Measurements from ENCODE around the gene CD96. TPM values are rescaled to one million over a fixed set of nuclear protein-coding genes. Genes with fewer than 3 reads are reported as not detected.

CD96 gene
- total RNA-seq, 1 donor from 2014 or later, result 0.32 TPM

DNA sequence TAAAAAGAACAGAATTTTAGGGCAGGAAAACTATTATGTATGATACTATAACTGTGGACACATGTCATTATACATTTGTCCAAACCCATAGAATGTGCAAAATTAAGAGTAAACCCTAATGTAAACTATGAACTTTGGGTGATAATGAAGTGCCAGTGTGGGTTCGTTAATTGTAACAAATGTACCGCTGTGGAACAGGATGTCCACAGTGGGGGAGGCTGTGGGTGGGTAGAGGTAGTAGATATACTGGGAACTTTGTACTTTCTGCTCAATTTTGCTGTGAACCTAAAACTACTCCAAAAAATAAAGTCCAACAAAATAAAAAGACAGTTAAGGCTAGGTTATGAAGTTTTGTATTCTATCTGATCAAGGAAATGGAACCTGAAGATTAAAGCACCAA is 24.8 kb downstream of the CD96 start:
- DNase-seq (ENCODE audit: low spot score in 2 of 2), result no peak
- intact Hi-C loops (cut with DNase I), result no loop called here
- H3K36me3 ChIP-seq, result no peaks in the 10 kb centered on the region
- TF ChIP-seq, protein P1, sequence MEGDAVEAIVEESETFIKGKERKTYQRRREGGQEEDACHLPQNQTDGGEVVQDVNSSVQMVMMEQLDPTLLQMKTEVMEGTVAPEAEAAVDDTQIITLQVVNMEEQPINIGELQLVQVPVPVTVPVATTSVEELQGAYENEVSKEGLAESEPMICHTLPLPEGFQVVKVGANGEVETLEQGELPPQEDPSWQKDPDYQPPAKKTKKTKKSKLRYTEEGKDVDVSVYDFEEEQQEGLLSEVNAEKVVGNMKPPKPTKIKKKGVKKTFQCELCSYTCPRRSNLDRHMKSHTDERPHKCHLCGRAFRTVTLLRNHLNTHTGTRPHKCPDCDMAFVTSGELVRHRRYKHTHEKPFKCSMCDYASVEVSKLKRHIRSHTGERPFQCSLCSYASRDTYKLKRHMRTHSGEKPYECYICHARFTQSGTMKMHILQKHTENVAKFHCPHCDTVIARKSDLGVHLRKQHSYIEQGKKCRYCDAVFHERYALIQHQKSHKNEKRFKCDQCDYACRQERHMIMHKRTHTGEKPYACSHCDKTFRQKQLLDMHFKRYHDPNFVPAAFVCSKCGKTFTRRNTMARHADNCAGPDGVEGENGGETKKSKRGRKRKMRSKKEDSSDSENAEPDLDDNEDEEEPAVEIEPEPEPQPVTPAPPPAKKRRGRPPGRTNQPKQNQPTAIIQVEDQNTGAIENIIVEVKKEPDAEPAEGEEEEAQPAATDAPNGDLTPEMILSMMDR (IDR thresholded peaks at IDR 0.05), result no peak
- H3K27ac ChIP-seq, result no peak overlapping the region
- no peaks in the 10 kb centered on the region for H3K27me3 ChIP-seq
- no peaks in the 10 kb centered on the region for H3K9me3 ChIP-seq
- H3K4me3 ChIP-seq, result no peak overlapping the region
- no peaks in the 10 kb centered on the region for H3K4me1 ChIP-seq

DNA sequence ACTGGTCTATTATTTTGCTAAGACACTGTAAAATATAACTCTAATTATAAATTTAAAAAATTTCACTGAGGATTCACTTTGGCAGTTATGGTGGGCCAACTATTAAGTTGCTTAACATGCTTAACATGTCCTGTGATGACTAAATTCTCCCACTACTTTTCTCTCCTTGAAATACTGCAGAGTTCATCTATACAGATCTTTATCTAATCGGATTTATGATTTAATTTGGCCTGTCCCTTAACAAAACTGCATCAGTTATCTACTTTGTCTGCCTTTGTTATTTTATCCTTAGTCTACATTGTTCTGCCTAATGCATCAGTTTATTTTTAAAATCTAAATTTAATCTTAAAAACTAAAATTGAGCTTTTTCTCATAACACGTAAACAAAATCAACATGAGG is 26.4 kb downstream of the CD96 start:
- Histone ChIP-seq H3K9me3 (no peaks in the 10 kb centered on the region), H3K27me3 (no peaks in the 10 kb centered on the region), H3K27ac (no peak overlapping the region), H3K4me3 (no peak overlapping the region), H3K4me1 (no peaks in the 10 kb centered on the region), H3K36me3 (no peaks in the 10 kb centered on the region)
- DNase-seq (ENCODE audit: low spot score in 2 of 2), result no peak
- TF ChIP-seq, protein P1 (IDR thresholded peaks at IDR 0.05), result no peak
- intact Hi-C loops (cut with DNase I), result no loop called here

DNA sequence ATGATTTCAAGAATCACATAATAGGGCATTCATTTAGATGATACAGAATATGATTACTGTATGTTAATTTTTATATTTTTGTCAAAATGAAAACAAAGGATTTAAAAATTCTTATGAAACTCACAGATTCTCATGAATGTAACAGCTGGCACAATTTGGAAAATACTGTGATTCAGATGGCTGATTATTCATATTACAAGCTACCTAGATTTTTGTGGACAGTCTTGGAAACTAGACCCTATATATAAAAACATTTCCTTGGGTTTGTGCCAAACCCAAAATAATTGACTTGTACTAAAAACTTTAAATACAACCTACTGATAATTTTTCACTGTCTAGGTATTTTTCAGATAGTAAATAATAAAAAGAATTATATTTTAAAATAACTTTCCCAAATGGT is 26.9 kb downstream of the CD96 start:
- TF ChIP-seq, protein P1 (IDR thresholded peaks at IDR 0.05), result no peak
- Histone ChIP-seq H3K27me3 (no peaks in the 10 kb centered on the region), H3K4me3 (no peak overlapping the region), H3K27ac (no peak overlapping the region), H3K4me1 (no peaks in the 10 kb centered on the region), H3K9me3 (no peaks in the 10 kb centered on the region), H3K36me3 (no peaks in the 10 kb centered on the region)
- no peak for DNase-seq (ENCODE audit: low spot score in 2 of 2)
- intact Hi-C loops (cut with DNase I), result no loop called here

GRCh38 chr3:111570404-111571030 is 28.5 kb downstream of the CD96 start:
- H3K4me3 ChIP-seq, result no peak overlapping the region
- no peaks in the 10 kb centered on the region for H3K27me3 ChIP-seq
- intact Hi-C loops (cut with DNase I), result no loop called here
- H3K36me3 ChIP-seq, result no peaks in the 10 kb centered on the region
- no peaks in the 10 kb centered on the region for H3K9me3 ChIP-seq
- no peaks in the 10 kb centered on the region for H3K4me1 ChIP-seq
- TF ChIP-seq, protein P1 (IDR thresholded peaks at IDR 0.05), result no peak
- no peak for DNase-seq (ENCODE audit: low spot score in 2 of 2)
- no peak overlapping the region for H3K27ac ChIP-seq

DNA sequence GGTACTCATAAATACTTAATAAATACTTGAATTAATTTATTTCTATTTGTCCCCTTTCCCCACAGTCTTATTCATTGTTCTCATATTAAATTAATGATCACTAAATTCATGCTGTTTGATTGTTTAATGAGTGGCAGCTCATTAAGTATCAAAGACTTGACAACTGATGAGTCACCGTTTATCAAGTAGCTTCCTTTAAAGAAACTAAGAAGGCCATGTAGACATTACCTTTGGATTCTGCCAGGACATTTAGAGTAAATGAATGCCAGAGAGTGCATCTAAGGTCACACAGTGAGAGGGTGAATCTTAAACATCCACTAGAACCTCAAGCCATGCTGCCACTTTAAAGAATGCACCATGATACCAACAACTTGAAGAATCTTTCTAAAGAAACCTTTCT is 29.3 kb downstream of the CD96 start:
- Histone ChIP-seq H3K9me3 (no peaks in the 10 kb centered on the region), H3K27me3 (no peaks in the 10 kb centered on the region), H3K4me1 (no peaks in the 10 kb centered on the region), H3K27ac (no peak overlapping the region), H3K4me3 (no peak overlapping the region), H3K36me3 (no peaks in the 10 kb centered on the region)
- no peak for DNase-seq (ENCODE audit: low spot score in 2 of 2)
- TF ChIP-seq, protein P1 (IDR thresholded peaks at IDR 0.05), result no peak
- intact Hi-C loops (cut with DNase I), result no loop called here

Measured in ascending aorta (tissue), 2 donors.